Nephron (organoid): ENCODE data around the gene CST6.

Experiments
- H3K27ac Mint-ChIP-seq, 3 experiments: 2 replicates each; pipeline ENCODE4 v1.8.0; 2020; ENCODE audit warnings: mixed read lengths in 3 of 3, mild to moderate bottlenecking in 2 of 3, moderate library complexity in 1 of 3
- H3K27me3 Mint-ChIP-seq: 2 replicates; pipeline ENCODE4 v1.8.0; 2021; ENCODE audit warnings: low read depth, mild to moderate bottlenecking, moderate library complexity, mixed read lengths
- H3K36me3 Mint-ChIP-seq: 2 replicates; pipeline ENCODE4 v1.8.0; 2020; ENCODE audit warnings: low read depth, mixed read lengths
- H3K4me1 Mint-ChIP-seq: 2 replicates; pipeline ENCODE4 v1.8.0; 2020; ENCODE audit warnings: mixed read lengths
- H3K4me3 Mint-ChIP-seq, 3 experiments: 2 replicates each; pipeline ENCODE4 v1.8.0; 2020; ENCODE audit warnings: mild to moderate bottlenecking in 3 of 3, mixed read lengths in 3 of 3, moderate library complexity in 2 of 3
- H3K9me3 Mint-ChIP-seq: 2 replicates; pipeline ENCODE4 v1.8.0; 2020; ENCODE audit warnings: mixed read lengths
- CTCF ChIP-seq, 3 experiments: fragments of 200-600 bp; sonication (generic); IDR thresholded peaks; one replicate each; pipeline ENCODE4 v1.5.0; 2021; ENCODE audit warnings: antibody characterized with exemption in 3 of 3; ENCODE audit not compliant: unreplicated experiment in 3 of 3

The CST6 gene

GRCh38 chr11:65982824-65983588 lies 28.8 kb upstream of the CST6 start:
- no peak overlapping the region for H3K27ac Mint-ChIP-seq
- H3K9me3 Mint-ChIP-seq, result no peaks in the 10 kb centered on the region
- H3K4me3 Mint-ChIP-seq, result no peak overlapping the region
- peaks cover 11% of the 10 kb centered on the region for H3K36me3 Mint-ChIP-seq
- H3K4me1 Mint-ChIP-seq, result no peaks in the 10 kb centered on the region
- H3K27me3 Mint-ChIP-seq, result no peaks in the 10 kb centered on the region
- no peak for TF ChIP-seq CTCF (IDR thresholded peaks at IDR 0.05; ENCODE audit: unreplicated experiment in 3 of 3)

DNA sequence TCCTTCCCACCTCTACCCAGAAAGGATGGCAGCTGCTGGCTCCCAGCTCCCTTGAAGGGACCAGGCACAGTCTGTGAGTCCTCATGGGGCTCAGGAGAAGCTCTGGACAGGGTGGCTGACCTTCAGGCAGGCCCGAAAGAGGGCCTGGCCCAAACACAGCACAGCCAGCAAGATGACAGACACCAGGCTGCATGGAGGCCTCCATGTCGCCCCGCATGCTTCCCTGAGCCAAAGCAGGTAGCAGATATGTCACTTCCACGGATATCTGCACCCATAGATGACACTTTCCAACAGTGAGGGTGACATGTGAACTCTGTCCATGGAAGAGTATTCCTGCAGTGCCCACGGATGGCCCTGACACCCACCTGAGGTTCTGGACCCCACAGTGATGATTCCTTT lies 28.2 kb upstream of the CST6 start:
- Mint-ChIP-seq H3K4me3 (no peak overlapping the region), H3K36me3 (peaks cover 11% of the 10 kb centered on the region), H3K27me3 (no peaks in the 10 kb centered on the region), H3K4me1 (no peaks in the 10 kb centered on the region), H3K9me3 (no peaks in the 10 kb centered on the region), H3K27ac (no peak overlapping the region)
- no peak for TF ChIP-seq CTCF (IDR thresholded peaks at IDR 0.05; ENCODE audit: unreplicated experiment in 3 of 3)

DNA sequence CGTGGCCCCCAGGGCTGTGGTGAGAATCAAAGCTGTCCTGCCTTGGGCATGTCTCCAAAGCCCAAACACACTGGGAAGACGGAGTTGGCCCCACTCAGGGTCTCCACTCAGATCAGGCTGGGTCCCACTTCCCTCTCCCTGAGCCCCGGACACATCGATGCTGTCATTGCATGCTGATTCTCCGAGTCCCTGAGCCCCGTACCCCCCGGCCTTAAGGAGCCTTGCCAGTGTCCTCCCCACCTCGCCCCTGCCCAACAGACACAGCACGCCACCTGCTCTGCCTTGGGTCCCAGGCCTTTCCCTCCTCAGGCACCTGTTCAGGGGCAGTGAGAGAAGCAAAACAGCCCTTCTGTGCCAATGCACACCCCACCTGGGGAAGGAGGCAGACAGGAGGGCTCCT lies 24.5 kb upstream of the CST6 start:
- Mint-ChIP-seq H3K27me3 (no peaks in the 10 kb centered on the region), H3K9me3 (no peaks in the 10 kb centered on the region), H3K4me3 (no peak overlapping the region), H3K27ac (no peak overlapping the region), H3K4me1 (no peaks in the 10 kb centered on the region), H3K36me3 (peaks cover 10% of the 10 kb centered on the region)
- TF ChIP-seq CTCF (IDR thresholded peaks at IDR 0.05; ENCODE audit: unreplicated experiment in 3 of 3), result no peak

DNA sequence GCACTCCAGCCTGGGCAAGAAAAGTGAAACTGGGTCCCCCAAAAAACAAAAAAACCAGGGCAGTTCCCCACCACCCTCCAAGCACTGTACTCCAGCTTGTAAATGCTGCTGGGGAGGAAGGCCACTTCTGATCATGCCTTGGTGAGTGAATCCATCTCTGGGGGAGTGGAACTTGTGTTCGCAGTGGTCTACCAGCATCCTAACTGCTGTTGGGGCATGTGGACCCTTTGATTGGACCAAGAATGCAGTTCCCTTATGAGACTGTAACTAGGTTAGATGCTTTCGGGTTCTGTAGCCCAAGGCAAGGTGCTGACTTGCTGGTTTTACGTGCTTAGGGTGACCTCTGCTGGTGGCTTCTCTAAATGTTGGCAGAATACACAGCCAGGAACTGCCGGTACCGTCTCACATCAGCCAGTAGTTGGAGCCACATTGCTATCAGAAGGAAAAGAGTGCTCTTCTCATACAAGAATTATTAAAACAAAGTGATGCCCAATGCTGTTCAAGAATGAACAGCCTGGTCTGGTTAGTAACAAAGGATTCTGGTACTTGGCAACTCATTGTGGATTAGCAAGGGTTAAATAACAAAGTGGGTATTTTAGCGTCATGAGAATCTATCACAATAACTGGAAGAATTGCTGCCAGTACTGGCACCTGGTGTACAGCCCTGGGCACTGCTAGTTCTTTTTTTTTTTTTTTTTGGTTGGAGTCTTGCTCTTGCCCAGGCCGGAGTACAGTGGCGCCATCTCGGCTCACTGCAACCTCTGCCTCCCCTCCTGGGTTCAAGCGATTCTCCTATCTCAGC lies 22.8 kb upstream of the CST6 start:
- peak; percentile 94 to 99 (median 96) for TF ChIP-seq CTCF (IDR thresholded peaks at IDR 0.05; ENCODE audit: unreplicated experiment in 3 of 3)
- Mint-ChIP-seq H3K27me3 (no peaks in the 10 kb centered on the region), H3K36me3 (peaks cover 15% of the 10 kb centered on the region), H3K9me3 (no peaks in the 10 kb centered on the region), H3K4me1 (no peaks in the 10 kb centered on the region), H3K27ac (peak overlapping the region; percentile 5 to 40 (median 36)), H3K4me3 (no peak overlapping the region)

GRCh38 chr11:65992056-65992455 lies 19.8 kb upstream of the CST6 start:
- Mint-ChIP-seq H3K9me3 (no peaks in the 10 kb centered on the region), H3K27me3 (no peaks in the 10 kb centered on the region), H3K27ac (no peak overlapping the region), H3K4me3 (no peak overlapping the region), H3K36me3 (peaks cover 27% of the 10 kb centered on the region), H3K4me1 (no peaks in the 10 kb centered on the region)
- no peak for TF ChIP-seq CTCF (IDR thresholded peaks at IDR 0.05; ENCODE audit: unreplicated experiment in 3 of 3)
